RWPE1 (cell line): ENCODE data around the gene GJB4.

Experiments
- CTCF ChIA-PET: fragments of 350-600 bp; sonication (Branson Sonifier 250); formaldehyde crosslinking; extraction: SDS; loops from one replicate; lab custom pipeline; 2021; lab: Yijun Ruan, JAX
- POLR2A ChIA-PET: fragments of 400-600 bp; formaldehyde crosslinking; extraction: SDS; loops from one replicate; lab custom pipeline; 2020; ENCODE audit warnings: antibody characterized with exemption; ENCODE audit not compliant: low non-redundant PET; lab: Yijun Ruan, JAX
- DNase-seq: peaks from one replicate; pipeline ENCODE4 v3.0.0; 2012; ENCODE audit warnings: low spot score
- H3K27ac ChIP-seq: fragments of 450-650 bp; 2 replicates; pipeline ENCODE4 v1.5.1; 2017
- CTCF ChIP-seq: fragments of 450-650 bp; conservative IDR thresholded peaks from 2 replicates; pipeline ENCODE4 v1.5.1; 2017; ENCODE audit warnings: low read depth, mild to moderate bottlenecking

GJB4 gene

GRCh38 chr1:34792424-34792823, 32.9 kb downstream of the GJB4 start:
- CTCF ChIA-PET: no interaction called here

GRCh38 chr1:34792868-34793727, 33.6 kb downstream of the GJB4 start, which contains the start of gene GJA4:
Gene GJA4 (plus strand): TSS chr1:34792999. CDS start chr1:34794214, 1,215 bp downstream.
- POLR2A ChIA-PET: no interaction called here
- CTCF ChIA-PET: no interaction called here
- H3K27ac ChIP-seq: no peak within 1 kb of the TSS
- no peak for TF ChIP-seq CTCF
- no peak for DNase-seq

More at GRCh38 chr1:34792424-34792823, 32.9 kb downstream of the GJB4 start:
- POLR2A ChIA-PET: no interaction called here
- DNase-seq: no peak
- TF ChIP-seq CTCF: no peak
- H3K27ac ChIP-seq: no peak overlapping the region

GRCh38 chr1:34794001-34794789, 34.7 kb downstream of the GJB4 start:
- no peak overlapping the region for H3K27ac ChIP-seq
- CTCF ChIA-PET: no interaction called here
- POLR2A ChIA-PET: no interaction called here
- no peak for DNase-seq
- TF ChIP-seq CTCF: no peak

- DNase-seq: no peak
- H3K27ac ChIP-seq: no peak overlapping the region
- ChIA-PET POLR2A (no interaction called here), CTCF (no interaction called here)
- no peak for TF ChIP-seq CTCF
These were observed 35.2 kb downstream of the GJB4 start for GRCh38 chr1:34794790-34795180.

- TF ChIP-seq CTCF: no peak
- no peak overlapping the region for H3K27ac ChIP-seq
- POLR2A ChIA-PET: no interaction called here
- DNase-seq: no peak
- CTCF ChIA-PET: interaction anchor here (0.7 kb wide), 1 partner anchor 56 kb away, joined by 3 read pairs; no protein-coding TSS in a partner anchor
These were observed 36.4 kb downstream of the GJB4 start for GRCh38 chr1:34795916-34796315.

GRCh38 chr1:34796990-34797389, 37.5 kb downstream of the GJB4 start:
- no peak overlapping the region for H3K27ac ChIP-seq
- TF ChIP-seq CTCF: no peak
- ChIA-PET CTCF (interaction anchor here (0.6 kb wide), 1 partner anchor 54 kb away, joined by 3 read pairs; no protein-coding TSS in a partner anchor), POLR2A (interaction anchor here (0.5 kb wide), 1 partner anchor 479 kb away, joined by 13 read pairs; no protein-coding TSS in a partner anchor)
- no peak for DNase-seq
